NT2/D1 (cell line): ENCODE results near the gene GPT2.

Experiments used
- YY1 ChIP-seq: IDR thresholded peaks from 2 replicates; pipeline ENCODE4 v1.6.1; 2011; ENCODE audit not compliant: insufficient read length, insufficient read depth
- ZNF274 ChIP-seq: IDR thresholded peaks from 2 replicates; pipeline ENCODE4 v1.6.1; 2011; ENCODE audit warnings: mild to moderate bottlenecking, low read depth, low read length

DNA sequence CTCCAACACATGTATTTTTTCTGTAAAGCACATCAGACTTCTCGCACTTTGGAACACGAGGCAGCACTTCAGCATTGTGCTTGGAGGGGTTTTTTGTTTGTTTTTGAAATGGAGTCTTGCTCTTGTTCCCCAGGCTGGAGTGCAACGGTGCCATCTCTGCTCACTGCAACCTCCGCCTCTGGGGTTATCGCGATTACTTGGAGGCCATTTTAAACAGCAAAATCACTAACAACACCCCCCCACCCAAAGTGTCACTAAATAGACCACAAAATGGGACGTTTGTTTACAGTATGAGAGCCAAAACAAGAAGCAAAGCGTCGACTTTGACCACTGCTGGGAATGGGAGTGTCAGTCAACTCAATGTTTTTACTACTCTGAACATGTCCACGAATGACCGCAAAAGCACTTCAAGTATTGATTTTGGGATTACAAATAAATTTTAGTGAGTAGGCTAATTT, 44.1 kb upstream of the GPT2 start:
- TF ChIP-seq YY1: no peak
- no peak for TF ChIP-seq ZNF274
